Measurements from ENCODE around the gene ALPP. TPM values are rescaled to one million over a fixed set of nuclear protein-coding genes. Genes with fewer than 3 reads are reported as not detected.
"Not testable (repeated sequence)": the region's sequence is repeated elsewhere in the genome, so short reads cannot be mapped to it uniquely, and the experiment has no call there.

Gene ALPP
- polyA plus RNA-seq, 1 donor, result not detected

- DNase-seq, result not testable (repeated sequence)
Observed at GRCh38 chr2:232381204-232382031, 2.9 kb downstream of the ALPP start.

- no peak for DNase-seq
Observed at GRCh38 chr2:232382331-232383225, 4.0 kb downstream of the ALPP start.

GRCh38 chr2:232384466-232384865, 5.9 kb downstream of the ALPP start:
- DNase-seq, result no peak

- DNase-seq, result not testable (repeated sequence)
Observed at GRCh38 chr2:232385058-232385457, 6.5 kb downstream of the ALPP start.

GRCh38 chr2:232385660-232386489, 7.3 kb downstream of the ALPP start:
- DNase-seq, result no peak

- no peak for DNase-seq
Observed at GRCh38 chr2:232386490-232386739, 7.9 kb downstream of the ALPP start.

- no peak for DNase-seq
Observed at GRCh38 chr2:232386740-232387450, 8.3 kb downstream of the ALPP start.

- DNase-seq, result no peak
Observed at GRCh38 chr2:232387451-232388171, 9.1 kb downstream of the ALPP start.

GRCh38 chr2:232388324-232388891, 9.9 kb downstream of the ALPP start:
- DNase-seq, result no peak

- DNase-seq, result no peak
Observed at GRCh38 chr2:232389327-232389726, 10.8 kb downstream of the ALPP start.

- no peak for DNase-seq
Observed at GRCh38 chr2:232390661-232391060, 12.1 kb downstream of the ALPP start.

- no peak for DNase-seq
Observed at GRCh38 chr2:232393556-232393955, 15.0 kb downstream of the ALPP start.

GRCh38 chr2:232394431-232394830, 15.9 kb downstream of the ALPP start:
- DNase-seq, result not testable (repeated sequence)

- DNase-seq, result no peak
Observed at GRCh38 chr2:232395586-232395985, 17.0 kb downstream of the ALPP start.

- DNase-seq, result no peak
Observed at GRCh38 chr2:232396683-232397082, 18.1 kb downstream of the ALPP start.

GRCh38 chr2:232398293-232399034, 19.9 kb downstream of the ALPP start:
- DNase-seq, result no peak

- no peak for DNase-seq
Observed at GRCh38 chr2:232400256-232401015, 21.9 kb downstream of the ALPP start.

- DNase-seq, result no peak
Observed at GRCh38 chr2:232402518-232402917, 24.0 kb downstream of the ALPP start.

GRCh38 chr2:232405943-232406510, 27.5 kb downstream of the ALPP start:
- DNase-seq, result no peak

Measured in left kidney (tissue), 2 donors.